GM15510 (cell line): ENCODE results near the gene PRICKLE3.

Source experiments
- POLR2A ChIP-seq: IDR thresholded peaks from 3 replicates; pipeline ENCODE4 v1.6.1; 2011; ENCODE audit warnings: borderline replicate concordance; ENCODE audit not compliant: insufficient read length; ENCODE audit errors: extremely low read depth

PRICKLE3 gene

DNA sequence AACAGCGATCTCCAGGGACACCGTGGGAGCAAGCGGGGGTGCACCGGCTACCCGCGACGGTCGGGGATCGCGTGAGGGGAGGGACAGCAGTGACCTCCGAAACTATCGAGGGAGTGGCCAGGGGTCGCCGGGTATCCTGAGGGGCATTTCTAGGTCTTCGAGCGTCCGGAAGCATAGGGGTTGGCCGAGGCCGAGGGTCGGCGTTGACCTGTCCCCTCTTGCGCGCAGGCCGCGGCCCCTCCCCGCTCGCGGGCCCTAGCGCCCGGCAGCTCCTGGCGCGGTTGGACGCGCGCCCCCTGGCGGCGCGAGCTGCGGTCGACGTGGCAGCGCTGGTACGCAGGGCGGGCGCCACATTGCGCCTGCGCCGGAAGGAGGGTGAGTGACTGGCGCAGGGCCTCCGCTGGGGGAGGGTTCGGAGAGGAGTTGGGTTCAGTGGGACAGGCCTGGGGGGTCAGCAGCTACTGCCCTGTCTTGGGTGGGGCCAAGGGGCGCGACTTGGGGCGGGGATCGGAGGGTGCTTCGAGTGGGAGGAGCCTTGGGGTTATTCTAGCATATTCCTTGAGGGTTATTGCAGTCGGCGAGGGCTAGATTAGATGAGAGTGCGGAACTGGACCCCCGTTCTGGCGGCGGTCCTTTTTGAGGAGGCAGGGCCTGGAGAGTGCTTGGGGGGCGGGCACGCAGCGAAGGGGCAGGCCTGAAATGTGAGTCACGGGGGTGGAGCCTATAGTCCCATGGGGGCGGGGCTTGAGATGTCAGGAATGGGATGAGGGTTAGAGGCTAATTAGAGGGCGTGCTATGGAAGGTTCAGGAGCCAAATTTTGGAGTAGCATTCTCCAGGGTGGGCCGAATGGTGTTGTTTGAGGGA is 22.4 kb downstream of the PRICKLE3 start:
- peak; percentile 46 for TF ChIP-seq POLR2A

GRCh38 chrX:49162620-49163019 is 23.6 kb downstream of the PRICKLE3 start, which contains the start of gene MAGIX:
MAGIX (plus strand) TSS chrX:49162758; CDS start chrX:49162890, 132 bp downstream.
- TF ChIP-seq POLR2A, result no peak

- TF ChIP-seq POLR2A, result no peak
These were observed 24.5 kb downstream of the PRICKLE3 start for GRCh38 chrX:49161632-49162031.

- TF ChIP-seq POLR2A, result no peak
These were observed 25.3 kb downstream of the PRICKLE3 start for GRCh38 chrX:49160908-49161307.

DNA sequence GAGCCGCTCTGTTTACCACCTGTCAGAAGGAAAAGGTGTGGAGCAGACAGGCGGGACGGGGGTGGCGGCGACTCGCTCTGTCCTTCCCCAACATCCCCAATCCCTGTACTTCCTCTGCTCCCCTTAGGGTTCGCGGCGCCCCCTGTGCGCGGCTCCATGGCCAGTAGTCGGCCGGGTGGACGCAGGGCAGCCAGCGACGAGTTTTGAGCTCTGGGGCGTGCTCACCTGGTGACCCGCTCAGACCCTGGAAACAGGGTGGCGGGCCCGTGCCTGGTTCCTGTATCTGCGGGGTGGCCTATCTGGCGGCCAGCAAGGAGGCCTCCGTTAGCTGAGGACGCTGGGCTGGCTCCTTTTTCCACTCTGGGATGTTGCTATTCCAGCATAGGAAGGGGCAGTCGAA is 29.0 kb downstream of the PRICKLE3 start:
- TF ChIP-seq POLR2A, result no peak

DNA sequence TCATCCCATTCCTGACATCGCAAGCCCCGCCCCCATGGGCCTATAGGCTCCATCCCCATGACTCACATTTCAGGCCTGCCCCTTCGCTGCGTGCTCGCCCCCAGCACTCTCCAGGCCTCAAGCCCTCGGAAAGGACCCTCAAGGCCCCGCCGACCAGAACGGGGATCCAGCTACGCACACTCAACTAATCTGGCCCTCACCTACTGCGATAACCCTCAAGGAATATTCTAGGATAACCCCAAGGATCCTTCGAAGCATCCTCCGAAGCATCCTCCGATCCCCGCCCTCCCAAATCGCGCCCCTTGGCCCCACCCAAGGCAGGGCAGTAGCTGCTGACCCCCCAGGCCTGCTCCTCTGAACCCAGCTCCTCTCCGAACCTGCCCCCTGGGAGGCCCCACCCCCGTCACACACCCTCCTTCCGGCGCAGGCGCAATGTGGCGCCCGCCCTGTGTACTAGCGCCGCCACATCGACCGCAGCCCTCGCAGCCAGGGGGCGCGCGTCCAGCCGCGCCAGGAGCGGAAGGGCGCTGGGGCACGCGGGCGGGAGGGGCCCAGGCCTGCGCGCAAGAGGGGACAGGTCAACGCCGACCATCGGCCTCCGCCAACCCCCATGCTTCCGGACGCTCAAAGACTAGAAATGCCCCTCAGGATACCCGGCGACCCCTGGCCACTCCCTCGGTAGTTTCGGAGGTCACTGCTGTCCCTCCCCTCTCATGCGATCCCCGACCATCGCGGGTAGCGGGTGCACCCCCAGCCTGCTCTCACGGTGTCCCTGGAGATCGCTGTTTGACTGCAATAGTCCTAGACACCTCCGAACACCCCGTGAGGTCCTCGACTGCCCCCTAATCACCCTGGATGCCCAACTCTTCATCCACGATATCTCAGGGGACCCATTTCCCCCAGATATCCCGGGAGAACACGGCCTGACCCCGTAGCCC is 30.0 kb downstream of the PRICKLE3 start:
- peak; percentile 39 for TF ChIP-seq POLR2A

DNA sequence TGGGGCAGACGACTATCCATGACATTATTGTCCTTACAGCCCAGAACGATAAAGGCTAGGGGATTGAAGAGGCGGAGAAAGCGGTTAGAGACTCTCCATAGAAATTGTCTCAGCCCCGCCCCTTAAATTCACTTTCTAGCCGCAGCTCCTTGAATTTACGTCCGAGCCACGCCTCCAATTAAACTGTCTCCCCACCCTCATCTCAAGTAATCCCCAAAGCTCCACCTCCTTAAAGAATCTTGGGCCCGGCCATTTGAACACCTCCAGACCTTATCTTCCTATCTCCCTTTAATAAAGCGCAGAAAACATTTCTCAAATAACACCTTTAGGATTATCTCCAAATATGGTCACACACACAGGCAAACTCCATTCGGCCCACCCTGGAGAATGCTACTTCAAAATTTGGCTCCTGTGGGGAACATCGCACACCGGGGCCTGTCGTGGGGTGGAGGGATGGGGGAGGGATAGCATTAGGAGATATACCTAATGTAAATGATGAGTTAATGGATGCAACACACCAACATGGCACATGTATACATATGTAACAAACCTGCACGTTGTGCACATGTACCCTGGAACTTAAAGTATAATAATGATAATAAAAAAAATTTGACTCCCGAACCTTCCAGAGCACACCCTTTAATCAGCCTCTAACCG is 30.8 kb downstream of the PRICKLE3 start:
- TF ChIP-seq POLR2A, result no peak

DNA sequence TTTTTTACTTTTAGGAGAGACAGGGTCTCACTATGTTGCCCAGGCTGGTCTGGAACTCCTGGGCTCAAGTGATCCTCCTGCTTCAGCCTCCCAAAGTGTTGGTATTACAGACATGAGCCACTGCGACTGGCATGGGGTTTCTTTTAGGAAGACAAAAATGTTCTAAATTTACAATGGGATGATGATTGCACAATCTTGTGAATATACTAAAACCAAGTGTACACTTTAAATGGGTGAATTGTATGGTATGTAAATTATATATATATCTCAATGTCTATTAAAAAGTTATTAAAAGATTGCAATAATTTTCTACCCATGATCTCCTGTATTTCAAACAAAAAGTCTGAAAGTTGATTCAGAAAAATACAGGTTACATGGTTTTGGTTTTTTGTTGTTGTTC is 32.7 kb downstream of the PRICKLE3 start:
- TF ChIP-seq POLR2A, result no peak

DNA sequence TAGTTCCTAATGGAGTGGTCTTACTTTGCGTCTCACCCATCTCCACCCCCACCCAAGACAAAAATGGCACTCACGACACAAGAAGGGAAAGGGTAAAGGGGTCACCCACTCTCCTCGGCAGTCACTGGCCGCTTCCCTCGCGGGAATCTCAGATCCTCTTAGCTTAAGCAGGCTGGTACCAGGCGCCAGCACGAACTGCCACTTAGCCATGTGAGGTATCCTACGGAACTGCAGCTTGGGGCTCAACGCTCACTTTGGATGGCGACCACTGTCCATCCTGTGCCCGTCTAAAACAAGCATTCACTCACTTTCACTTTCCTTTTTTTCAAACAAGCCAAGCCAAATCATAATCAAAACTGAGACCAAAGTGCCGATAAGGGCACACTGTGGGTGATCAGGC is 38.2 kb downstream of the PRICKLE3 start:
- TF ChIP-seq POLR2A, result no peak

GRCh38 chrX:49147282-49147681 is 38.9 kb downstream of the PRICKLE3 start:
- TF ChIP-seq POLR2A, result no peak

GRCh38 chrX:49139713-49140112 is 46.5 kb downstream of the PRICKLE3 start:
- TF ChIP-seq POLR2A, result no peak

GRCh38 chrX:49137492-49137891 is 48.7 kb downstream of the PRICKLE3 start:
- TF ChIP-seq POLR2A, result no peak

- TF ChIP-seq POLR2A, result no peak
These were observed 52.4 kb downstream of the PRICKLE3 start for GRCh38 chrX:49133759-49134158.

GRCh38 chrX:49129427-49129826 is 56.7 kb downstream of the PRICKLE3 start:
- TF ChIP-seq POLR2A, result no peak
